NCI-H1417 (cell line): ENCODE results near the gene TMEM156.
A peak's percentile ranks its signal among the peaks of the same experiment; 100 is the strongest.

Source experiments
- DNase-seq, 3 experiments: peaks; one replicate each; lab custom pipeline; 2025; lab: John Stamatoyannopoulos, UW

TMEM156 gene, protein sequence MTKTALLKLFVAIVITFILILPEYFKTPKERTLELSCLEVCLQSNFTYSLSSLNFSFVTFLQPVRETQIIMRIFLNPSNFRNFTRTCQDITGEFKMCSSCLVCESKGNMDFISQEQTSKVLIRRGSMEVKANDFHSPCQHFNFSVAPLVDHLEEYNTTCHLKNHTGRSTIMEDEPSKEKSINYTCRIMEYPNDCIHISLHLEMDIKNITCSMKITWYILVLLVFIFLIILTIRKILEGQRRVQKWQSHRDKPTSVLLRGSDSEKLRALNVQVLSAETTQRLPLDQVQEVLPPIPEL

DNA sequence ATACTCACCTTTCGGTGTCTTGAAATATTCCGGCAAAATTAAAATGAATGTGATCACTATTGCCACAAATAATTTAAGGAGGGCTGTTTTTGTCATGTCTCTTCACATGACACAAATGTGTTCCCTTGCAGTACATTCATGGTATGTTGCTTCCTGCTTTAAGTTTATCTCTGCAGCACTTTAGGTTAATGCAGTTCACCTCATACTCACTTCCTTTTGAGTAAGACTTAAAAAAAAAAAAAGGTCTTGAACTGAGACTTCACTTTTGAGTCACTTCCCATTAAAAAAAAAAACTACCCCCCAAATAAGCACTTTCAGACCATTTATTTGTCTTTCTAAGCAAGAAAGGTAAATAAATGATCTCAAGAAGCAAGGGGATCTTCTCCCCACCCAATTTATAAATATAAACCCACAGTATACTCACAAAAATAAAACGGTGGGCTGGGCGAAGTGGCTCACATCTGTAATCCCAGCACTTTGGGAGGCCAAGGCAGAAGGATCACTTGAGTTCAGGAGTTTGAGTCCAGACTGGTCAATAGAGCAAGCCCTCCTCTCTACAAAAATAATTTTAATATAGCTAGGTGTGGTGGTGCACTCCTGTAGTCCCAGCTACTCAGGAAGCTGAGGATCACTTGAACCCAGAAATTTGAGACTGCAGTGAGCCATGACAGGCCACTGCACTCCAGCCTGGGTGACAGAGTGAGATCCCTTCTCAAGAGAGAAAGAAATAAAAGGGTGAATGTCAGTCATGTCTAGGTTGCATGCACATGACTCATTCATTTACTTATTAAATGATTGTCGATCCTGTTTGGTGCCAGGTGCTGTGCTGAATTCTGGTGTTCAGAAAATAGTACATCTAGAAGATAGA is at the start of gene TMEM156:
Gene TMEM156, minus strand, starts transcription at position 192 of the 868 bp plus-strand sequence. Its CDS starts 96 bp downstream, at position 96.
- peak in 1 of 3 experiments; percentile 7 for DNase-seq

GRCh38 chr4:39078829-39079228 is 46.6 kb upstream of the TMEM156 start:
- DNase-seq = no peak

- DNase-seq = no peak
Observed at GRCh38 chr4:39068907-39069306, 36.7 kb upstream of the TMEM156 start.

DNA sequence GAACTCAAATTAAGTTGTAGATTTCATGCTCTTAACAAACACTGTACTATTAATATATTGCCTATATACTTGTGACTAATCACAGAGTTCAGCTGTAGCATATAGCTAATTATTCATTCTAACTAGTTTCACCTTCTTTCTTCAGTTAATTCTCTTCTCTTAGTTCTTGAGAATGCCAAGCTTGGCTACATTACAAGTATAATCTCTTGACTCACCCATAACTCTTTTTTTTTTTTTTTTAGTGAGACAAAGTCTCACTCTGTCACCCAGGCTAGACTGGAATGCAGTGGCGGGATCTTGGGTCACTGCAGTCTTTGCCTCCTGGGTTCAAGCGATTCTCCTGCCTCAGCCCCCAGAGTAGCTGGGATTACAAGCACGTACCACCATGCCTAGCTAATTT is 35.2 kb upstream of the TMEM156 start:
- DNase-seq = no peak

GRCh38 chr4:39067031-39067430 is 34.8 kb upstream of the TMEM156 start:
- DNase-seq = no peak

DNA sequence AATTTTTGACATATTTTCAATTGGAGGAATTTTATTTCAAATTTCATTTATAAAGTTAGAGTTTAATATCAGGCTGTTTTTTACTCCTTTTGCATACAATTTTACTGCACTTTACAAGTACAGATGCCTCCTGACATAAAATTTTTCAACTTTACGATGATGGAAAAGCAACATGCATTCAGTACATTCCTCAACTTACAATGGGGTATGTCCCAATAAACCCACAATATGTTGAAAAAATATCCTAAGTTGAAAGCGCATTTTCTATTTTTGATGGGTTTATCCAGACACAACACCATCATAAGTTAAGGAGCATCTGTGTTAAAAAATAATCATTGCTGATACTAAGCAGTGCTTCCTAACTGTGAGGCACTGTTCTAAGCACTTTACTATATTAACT is 34.2 kb upstream of the TMEM156 start:
- no peak for DNase-seq

- no peak for DNase-seq
Observed at GRCh38 chr4:39063430-39063829, 31.2 kb upstream of the TMEM156 start.

DNA sequence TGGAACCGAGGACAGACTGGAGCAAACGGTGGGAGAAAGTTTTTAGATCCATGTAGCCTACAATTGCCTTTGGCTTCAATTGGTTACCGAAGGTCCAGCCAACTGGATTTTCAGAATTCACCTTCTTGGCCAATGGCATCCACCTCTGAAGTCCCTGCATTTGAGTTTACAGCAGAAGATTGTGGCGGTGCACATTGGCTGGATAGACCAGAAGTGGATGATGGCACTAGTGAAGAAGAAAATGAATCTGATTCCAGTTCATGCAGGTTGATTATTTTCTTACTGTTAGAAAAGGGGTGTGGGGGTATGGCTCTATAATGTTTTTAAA is 30.5 kb upstream of the TMEM156 start:
- no peak for DNase-seq

GRCh38 chr4:39062094-39062769 is 30.0 kb upstream of the TMEM156 start, which contains the start of gene KLHL5:
TSS of gene KLHL5 (plus strand) at chr4:39062232. CDS start at chr4:39062653, 421 bp downstream.
- DNase-seq = no peak

DNA sequence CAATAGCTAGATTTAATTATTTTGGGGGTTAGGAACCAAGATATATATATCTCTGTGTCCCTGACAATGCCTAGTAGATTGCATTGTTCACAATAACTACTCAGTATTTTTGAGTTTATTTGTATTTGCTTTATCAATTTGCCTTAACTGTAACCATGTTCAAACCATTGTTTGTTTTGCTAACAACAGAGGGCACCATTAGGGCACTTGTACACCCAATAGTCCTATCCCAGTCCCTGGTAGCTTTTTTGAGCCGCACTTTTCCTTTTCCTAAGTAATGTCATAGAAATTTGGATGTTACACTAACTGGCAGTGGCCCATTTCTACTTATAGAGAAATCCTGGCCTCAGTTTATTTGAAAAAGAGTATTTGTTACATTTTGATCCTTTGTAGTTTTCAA is 29.2 kb upstream of the TMEM156 start:
- no peak for DNase-seq

DNA sequence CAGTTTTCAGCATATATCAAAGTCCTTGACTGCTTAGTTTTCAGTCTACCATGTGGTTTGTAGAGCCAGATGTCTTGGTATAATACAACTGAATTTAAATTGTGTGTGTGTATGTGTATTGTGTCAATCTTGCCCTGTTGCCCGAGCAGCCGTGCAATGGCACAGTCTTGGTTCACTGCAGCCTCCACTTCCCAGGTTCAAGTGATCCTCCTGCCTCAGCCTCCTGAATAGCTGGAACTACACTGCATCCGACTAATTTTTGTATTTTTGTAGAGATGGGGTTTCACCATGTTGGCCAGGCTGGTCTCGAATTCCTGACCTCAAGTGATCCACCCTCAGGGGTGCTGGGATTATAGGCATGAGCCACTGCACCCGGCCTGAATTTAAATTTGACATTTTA is 23.8 kb upstream of the TMEM156 start:
- no peak for DNase-seq

- DNase-seq = peak in 2 of 3 experiments; percentile 17 to 70
Observed at GRCh38 chr4:39054497-39054896, 22.3 kb upstream of the TMEM156 start.

GRCh38 chr4:39053983-39054382 is 21.8 kb upstream of the TMEM156 start:
- no peak for DNase-seq

DNA sequence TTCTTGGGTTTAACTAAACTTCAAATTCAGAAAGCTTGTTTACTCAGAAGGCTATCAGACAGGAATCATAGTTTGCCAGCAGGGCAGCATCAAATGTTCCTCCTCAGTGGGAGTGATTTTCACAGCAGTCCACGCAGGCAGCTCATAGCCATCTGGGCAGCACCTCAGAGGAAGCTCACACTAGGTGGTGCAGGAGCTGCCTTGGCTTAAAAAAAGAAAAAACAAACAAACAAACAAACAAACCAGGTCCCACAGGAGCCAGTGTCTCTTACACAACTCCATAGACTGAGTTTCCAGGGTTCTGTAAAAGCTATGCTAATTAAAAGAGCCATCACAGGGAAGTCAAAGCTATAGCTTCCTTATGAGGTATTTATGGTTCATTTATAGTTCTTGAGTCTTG is 19.3 kb upstream of the TMEM156 start:
- DNase-seq = peak in 1 of 3 experiments; percentile 31

DNA sequence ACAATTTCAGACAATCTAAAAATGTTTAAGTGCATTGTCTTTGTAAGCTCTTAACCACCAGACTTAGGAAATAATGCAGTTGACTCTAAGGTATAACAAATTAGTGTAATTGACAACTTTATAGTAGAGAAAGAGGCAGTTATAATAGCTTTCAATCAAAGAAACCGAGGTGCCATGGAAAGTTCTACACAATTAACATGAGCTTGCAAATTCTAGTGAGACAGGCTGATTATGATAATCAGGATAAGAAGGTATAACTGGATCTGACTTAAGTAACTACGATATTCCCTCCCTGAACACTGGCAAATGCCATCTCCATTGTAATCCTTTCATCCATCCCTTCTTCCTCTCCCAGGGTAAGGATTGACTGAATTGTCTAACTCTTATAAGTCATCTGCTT is 18.4 kb upstream of the TMEM156 start:
- no peak for DNase-seq

DNA sequence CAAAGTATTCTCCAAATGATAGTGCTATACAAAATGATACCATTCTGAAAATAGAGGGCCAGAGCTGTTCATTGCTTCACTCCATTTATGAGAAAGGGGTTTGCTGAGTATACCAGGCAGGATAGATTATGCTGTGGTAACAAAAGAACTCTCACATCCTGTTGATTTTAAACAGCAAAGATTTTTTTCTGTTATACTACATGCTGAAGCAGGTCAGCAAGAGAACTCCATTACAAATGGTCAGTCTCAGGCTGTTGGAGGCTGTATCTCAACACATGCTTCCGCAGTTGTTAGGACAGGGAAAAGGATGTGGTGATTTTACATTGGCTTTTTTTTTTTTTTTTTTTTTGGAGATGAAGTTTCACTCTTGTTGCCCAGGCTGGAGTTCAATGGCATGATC is 16.1 kb upstream of the TMEM156 start:
- no peak for DNase-seq

GRCh38 chr4:39047681-39048080 is 15.5 kb upstream of the TMEM156 start:
- no peak for DNase-seq

- DNase-seq = no peak
Observed at GRCh38 chr4:39046249-39046648, 14.0 kb upstream of the TMEM156 start.

- no peak for DNase-seq
Observed at GRCh38 chr4:39045827-39046221, 13.6 kb upstream of the TMEM156 start.

DNA sequence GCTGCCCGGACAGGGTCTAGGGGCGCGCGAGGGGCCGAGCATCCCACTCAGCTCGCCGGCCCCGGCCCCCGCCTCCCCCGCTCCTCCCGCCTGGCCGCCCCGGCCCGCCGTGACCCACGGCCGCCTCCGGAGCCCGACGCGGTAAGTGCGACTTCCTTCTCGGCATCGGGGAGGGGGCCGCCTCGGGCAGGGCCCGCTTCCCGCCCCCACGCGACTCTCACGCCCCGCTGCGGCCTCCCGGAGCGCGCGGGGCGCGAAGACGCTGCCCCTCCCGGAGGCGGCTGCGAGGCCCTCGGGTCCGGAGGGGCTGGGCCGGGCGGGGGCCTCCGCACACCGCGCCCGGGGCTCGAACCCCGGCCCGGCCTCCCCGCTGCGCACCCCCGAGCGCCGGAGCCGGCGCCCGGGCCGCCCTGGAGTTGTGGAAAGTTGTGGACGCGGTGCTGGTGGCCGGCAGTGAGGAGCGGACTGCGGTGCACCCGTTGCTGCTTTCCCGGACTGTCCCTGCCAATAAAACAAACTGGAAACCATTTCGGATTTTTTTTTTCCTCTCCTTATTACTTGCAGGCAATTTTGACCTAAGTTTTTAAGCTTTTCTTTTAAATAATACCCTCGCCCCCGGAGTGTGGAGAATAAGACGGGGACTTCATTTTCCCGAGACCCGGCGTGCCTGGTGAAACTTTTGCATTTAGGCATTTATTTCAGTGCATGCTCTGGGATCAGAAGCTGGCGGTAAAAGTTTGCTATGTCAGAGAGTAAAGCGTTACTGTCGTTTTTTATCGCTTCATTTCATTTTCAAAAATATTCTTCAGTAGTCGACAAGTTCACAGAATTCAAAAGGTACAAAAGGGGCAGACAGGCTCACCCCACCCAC is 13.0 kb upstream of the TMEM156 start:
- peak in 1 of 3 experiments; percentile 87 for DNase-seq

DNA sequence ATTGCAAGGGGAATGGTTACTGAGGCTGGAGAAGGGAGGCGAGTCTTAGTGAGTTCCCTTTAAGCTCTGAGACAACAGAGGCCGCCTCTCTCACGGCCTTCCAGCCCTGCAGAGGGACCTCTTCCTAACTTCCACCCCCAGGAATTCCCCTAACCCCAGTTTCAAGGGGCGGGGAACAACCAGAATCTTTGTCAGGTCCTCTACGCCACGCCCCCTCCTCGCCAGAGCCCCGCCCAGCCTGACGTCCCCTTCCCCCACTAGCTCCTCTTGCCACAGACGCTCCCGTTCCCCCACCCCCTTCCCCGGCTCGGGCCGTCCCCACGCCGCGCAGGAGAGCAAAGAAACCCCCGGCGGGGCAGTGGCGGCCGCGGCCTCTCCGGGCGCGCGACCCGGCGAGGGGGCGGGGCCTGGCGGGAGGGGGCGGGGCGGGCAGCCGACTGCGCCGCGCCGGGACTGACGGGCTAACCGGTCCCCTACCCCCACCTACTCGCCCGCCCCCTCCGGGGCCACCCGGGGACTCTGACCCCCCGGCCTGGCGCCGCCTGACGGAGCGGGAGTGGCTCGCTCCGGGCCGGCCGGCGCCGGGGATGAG is 12.3 kb upstream of the TMEM156 start:
- DNase-seq = peak; percentile 61 to 87 (median 86)
